ENCODE measurements around the gene CPN1. TPM values are rescaled to one million over a fixed set of nuclear protein-coding genes. Genes with fewer than 3 reads are reported as not detected.

Gene CPN1
- polyA plus RNA-seq, 4 donors: 2.4 to 3.2 (median 2.7) TPM

GRCh38 chr10:100000109-100000644 is 81.5 kb downstream of the CPN1 start:
- no peak for DNase-seq (ENCODE audit: low read depth in 4 of 4, low spot score in 2 of 4)

GRCh38 chr10:99999319-100000108 is 82.2 kb downstream of the CPN1 start:
- no peak for DNase-seq (ENCODE audit: low read depth in 4 of 4, low spot score in 2 of 4)

GRCh38 chr10:99998889-99999288 is 82.8 kb downstream of the CPN1 start:
- no peak for DNase-seq (ENCODE audit: low read depth in 4 of 4, low spot score in 2 of 4)

GRCh38 chr10:99996671-99997648 is 84.7 kb downstream of the CPN1 start:
- DNase-seq (ENCODE audit: low read depth in 4 of 4, low spot score in 2 of 4): no peak

GRCh38 chr10:99995713-99996112 is 86.0 kb downstream of the CPN1 start:
- DNase-seq (ENCODE audit: low read depth in 4 of 4, low spot score in 2 of 4): no peak

GRCh38 chr10:99995269-99995668 is 86.4 kb downstream of the CPN1 start:
- no peak for DNase-seq (ENCODE audit: low read depth in 4 of 4, low spot score in 2 of 4)

- DNase-seq (ENCODE audit: low read depth in 4 of 4, low spot score in 2 of 4): no peak
Measured at GRCh38 chr10:99994801-99995200, 86.9 kb downstream of the CPN1 start.

- DNase-seq (ENCODE audit: low read depth in 4 of 4, low spot score in 2 of 4): no peak
Measured at GRCh38 chr10:99993701-99994689, 87.7 kb downstream of the CPN1 start.

Other genes with a start within 250 kb of the CPN1 start
- gene DNMBP, start 71.9 kb downstream of the CPN1 start, polyA plus RNA-seq (ENCODE audit: insufficient read length in 4 of 4): 10 to 100 TPM; 33.2 to 37.7 (median 34.4) TPM
- 10 to 100 TPM; 46.7 to 59.2 (median 48.8) TPM for gene ERLIN1, start 104.2 kb upstream of the CPN1 start, polyA plus RNA-seq (ENCODE audit: insufficient read length in 4 of 4)
- gene CHUK, start 147.7 kb upstream of the CPN1 start, polyA plus RNA-seq (ENCODE audit: insufficient read length in 4 of 4): 10 to 100 TPM; 25.4 to 34.6 (median 26.7) TPM
- gene CWF19L1, start 185.8 kb upstream of the CPN1 start, polyA plus RNA-seq (ENCODE audit: insufficient read length in 4 of 4): 10 to 100 TPM; 27.7 to 36.2 (median 29.6) TPM
- gene BLOC1S2, start 204.8 kb upstream of the CPN1 start, polyA plus RNA-seq (ENCODE audit: insufficient read length in 4 of 4): 10 to 100 TPM; 31.9 to 41.5 (median 38.0) TPM
- under 1 TPM in 3 of 4 donors, not detected in 1; 0.10 to 0.71 (median 0.44) TPM for gene PKD2L1, start 248.4 kb upstream of the CPN1 start, polyA plus RNA-seq (ENCODE audit: insufficient read length in 4 of 4)